ENCODE results near the gene KIF26B.

GRCh38 chr1:245110406-245110805 is 44.4 kb upstream of the KIF26B start:
- TF ChIP-seq POLR2A (IDR thresholded peaks at IDR 0.05) (no peak), CTCF (IDR thresholded peaks at IDR 0.05) (no peak)

All from suprapubic skin (tissue), 3 donors.